ENCODE measurements around the gene KCNJ15.

KCNJ15 gene

DNA sequence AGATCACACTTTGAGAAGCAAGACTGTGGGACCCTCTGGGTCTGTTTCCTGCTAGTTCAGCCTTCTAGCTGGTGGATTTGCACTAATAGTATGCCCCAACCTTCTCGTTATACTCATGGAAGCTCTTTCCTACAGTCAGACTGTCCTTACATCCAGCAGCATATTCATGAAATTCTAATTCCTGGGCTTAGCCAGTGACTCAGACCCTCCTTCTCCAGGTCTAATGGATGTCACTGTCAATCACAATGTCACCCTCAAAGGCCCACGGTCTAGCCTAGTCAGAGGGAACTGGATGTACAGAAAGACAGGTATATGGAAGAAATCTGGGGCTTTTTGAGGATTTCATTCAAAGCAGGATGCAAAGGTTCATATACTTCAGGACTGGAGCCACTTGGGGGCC lies 72.4 kb downstream of the KCNJ15 start:
- no peak for DNase-seq

DNA sequence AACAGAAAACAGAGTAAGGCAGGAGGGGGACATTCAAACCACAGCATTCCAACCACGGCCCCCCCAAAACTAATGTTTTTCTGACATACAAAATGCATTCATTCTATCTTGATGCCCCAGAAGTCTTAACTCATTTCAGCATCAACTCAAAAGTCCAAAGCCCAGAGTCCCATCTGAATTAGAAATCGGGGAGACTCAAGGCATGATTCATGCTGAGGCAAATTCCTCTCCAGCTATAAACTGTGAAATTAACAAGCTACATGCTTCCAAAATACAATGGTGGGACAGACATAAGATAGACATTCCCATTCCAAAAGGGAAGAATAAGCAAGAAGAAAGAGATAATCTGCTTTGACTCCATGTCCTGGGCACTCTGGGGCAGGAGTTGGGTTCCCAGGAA lies 73.9 kb downstream of the KCNJ15 start:
- no peak for DNase-seq

DNA sequence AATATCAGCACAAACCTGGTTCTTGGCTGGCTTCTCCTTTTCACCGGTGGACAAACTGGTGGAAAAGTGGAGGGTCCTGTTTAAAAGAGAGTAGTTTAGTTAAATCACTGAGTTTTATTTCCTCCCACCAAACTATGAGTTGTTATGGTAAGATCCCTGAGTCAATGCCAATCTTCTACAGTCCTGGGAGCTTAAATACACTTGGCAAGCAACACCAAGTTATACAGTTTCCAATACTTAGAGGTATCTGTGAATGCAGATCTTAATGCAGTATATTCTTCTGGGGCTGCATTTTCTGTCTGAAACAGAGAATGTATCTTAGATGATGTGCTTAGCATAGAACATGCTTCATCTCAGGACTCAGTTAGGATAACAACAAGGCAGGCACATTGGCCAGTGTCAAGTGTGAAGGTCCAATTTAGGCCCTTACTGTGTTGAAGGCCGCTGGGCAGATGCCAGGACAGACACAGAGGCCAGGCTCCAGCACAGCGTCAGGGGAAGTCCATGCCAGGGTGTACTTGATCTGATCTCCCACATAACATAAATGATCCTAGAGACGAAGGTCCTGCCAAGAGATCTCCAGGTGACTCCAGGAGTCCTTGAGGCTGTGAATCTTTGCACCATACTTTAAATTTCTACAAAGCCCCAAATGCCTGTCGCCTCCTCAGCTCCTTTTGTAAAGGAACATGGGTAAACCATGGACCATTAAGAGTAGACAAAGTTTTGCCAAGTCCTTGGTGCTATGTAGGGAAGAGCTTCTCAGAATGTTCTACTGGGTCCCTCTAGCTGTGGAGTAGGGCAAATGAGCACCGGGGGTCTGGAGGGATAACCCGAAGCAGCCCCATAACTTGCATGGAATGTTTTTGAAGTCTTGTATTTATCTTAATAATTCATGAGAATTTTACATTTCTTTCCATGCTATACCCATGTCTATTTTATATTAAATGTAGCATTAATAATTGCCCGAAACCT lies 76.8 kb downstream of the KCNJ15 start:
- DNase-seq: no peak

DNA sequence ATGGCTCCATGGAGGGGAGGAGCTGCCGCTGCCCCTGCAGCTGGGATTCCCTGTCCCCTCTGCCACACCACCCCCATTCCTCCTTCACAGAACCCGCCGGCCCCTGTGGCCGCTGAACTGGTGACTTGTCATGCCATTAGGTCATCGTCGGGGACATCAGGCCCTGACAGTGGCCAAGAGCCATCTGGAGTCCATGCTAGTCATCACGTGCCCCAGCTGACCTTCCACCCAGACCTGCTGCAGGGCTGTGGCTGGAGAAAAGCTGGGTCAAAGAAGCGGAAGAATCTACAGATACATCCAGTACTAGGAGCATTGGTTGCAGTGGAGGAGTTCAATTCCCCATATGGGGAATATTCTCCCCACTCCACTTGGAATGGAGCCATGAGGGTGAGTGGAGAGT lies 78.1 kb downstream of the KCNJ15 start:
- no peak for DNase-seq

DNA sequence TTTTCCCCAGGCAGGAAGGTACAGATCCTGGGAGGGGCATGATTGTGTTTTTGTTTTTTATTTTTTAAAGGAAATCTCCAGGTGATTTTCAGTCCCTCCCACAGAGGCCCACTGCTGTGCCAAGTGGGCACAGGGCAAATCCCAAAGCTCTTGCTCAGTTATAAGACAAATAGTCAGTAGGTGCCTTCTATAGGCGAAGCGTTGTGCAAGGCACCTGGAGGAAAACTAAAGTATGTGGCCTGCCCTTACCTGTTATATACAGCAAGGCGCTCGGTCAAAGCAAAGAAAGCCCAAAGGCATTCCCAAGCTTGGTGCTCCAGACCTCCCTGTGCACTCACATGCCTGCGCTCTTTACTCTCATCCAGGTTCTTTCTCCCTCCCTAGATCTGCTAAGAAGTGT lies 81.0 kb downstream of the KCNJ15 start:
- DNase-seq: no peak

DNA sequence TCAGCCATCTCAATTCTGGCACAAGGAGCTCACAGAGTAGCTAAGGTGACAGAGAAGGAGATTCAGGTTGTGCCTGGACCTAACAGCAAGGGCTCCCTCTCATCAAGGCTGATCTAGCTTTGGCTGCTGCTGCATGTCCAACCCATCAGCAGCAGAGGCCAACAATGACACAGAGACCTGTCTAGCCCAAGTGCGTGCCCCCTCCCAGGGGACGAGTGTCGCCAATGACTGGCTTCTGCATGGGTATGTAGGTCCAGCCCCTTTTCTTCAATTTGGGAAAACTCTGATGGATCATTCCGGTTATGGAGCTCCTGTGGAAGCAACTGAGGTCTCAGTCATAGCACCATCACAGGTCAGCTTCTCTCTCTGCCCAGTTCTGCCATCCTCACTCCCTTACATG lies 83.3 kb downstream of the KCNJ15 start:
- no peak for DNase-seq

DNA sequence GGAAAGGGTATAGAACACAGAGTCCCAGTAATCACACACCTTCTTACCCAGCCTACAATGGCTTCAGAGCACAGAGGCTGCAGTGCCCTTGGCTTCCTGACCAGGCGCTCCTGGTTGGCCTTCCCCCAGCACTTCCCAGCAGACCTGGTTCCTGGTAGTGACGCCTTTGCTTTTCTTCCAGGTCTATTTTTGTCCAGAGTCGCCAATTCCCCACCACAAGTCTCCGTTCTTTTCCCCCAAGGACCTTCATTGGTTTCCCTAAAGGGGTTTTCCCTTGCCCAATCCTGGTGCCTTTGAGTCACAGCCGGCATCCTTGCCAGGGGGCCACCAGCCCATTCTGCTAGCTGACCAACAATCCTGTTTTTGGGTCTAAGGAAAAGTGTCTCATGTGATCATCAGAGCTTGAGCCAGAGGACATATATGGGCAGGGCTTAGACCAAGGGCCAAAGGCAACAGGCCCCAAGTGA lies 84.8 kb downstream of the KCNJ15 start:
- DNase-seq: no peak

DNA sequence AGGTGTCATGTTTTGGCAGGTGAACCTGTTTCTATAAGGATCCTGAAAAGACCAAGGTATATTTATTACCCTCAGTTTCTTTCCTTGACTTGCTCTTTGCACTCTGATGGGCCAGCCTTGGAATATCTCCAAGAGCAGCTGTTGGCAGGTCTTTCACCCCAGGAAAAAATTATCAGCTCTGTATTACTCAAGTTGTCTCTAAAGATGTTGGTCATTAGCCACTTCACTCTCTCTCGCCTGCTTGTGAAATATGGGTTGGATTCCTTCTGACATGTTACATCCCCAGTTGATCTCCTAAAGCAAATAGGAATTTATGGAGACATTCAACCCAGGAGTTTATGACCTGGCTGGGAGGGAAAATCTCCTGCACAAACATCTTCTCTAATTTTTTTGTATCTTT lies 85.9 kb downstream of the KCNJ15 start:
- no peak for DNase-seq

DNA sequence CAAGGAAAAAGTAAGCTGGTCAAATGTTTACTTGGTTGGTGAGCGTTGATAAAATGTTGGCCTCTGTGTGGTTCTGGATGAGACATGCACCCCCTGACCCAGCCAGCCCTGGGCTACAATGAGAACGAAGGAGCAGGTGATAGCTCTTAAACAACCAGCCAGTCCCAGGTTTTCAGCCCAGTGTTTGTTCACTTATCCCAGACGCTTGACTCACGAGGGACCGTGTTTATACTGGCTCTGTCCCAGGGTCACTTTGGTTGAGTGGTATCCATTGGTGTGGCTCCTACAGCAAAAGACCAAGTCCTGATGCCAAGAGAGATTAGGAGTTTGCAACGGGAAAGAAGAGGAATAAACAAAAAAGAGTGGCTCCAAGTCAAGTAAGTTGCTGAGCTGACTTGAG lies 86.9 kb downstream of the KCNJ15 start:
- DNase-seq: peak; percentile 88 to 94

DNA sequence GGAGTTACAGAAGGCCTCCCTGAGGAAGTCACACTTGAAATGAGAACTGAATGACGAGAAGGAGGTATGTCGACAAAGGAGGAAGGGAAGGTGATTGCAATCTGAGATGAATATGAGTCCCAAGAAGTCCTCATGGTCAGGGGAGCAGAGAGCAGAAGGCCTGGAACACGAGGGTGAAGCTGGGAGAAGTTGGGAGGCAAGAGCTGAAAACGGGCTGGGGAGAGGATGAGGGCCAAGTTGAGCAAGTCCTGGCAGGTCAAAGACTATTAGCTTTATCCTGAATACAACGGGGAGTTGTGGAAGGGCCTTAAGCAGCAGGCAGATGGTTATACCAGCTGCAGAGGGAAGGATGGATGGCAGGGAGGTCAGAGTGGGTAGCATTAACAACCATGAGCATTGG lies 89.5 kb downstream of the KCNJ15 start:
- peak; percentile 66 to 76 for DNase-seq

DNA sequence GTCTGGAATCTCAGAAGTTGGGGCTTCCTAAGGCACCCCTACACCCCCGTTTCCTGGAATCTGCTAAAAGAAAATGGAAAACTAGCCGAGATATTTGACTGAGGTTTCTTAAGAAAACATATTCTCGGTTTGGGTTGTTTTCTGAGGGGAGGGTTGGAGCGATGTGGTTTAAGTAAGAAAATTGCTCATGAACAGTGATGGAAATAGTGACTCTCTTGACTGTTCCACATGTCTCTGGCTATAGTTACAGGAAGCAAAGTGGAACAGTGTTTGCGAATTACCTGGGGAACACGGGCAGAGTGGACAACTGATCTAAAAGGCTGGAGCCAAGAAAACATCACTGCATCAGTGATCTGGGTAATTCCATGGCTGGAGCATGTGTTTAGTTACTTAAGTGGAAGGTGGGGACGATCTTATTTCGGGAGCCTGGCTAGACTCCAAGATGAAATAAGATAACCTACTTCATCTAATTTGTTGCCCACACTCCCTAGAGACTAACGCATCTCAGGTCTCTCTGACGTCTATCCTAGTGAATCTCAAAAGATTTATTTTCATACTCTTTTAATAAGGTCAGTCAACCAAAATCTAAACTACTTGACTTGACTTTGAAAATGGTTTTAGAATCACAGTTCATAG lies 92.4 kb downstream of the KCNJ15 start:
- DNase-seq: peak; percentile 49 to 75

DNA sequence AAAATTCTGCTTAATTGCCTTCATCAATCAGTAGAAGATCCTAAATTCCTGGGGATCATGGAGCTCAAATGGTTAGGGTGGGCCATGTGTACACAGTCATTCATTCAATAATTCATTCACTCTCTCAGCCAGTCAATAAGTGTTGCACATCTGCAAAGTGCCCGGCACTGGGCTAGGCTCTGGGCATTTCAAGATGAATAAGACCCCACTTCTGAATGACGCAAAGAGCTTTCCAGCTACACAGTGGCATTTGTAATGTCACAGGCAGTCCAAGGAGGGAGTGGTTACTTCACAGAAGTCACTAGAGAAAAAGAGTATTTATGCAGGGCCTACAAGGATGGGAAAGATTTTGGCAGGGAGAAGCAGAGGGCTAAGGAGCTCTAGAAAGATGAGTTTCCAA lies 93.2 kb downstream of the KCNJ15 start:
- no peak for DNase-seq

DNA sequence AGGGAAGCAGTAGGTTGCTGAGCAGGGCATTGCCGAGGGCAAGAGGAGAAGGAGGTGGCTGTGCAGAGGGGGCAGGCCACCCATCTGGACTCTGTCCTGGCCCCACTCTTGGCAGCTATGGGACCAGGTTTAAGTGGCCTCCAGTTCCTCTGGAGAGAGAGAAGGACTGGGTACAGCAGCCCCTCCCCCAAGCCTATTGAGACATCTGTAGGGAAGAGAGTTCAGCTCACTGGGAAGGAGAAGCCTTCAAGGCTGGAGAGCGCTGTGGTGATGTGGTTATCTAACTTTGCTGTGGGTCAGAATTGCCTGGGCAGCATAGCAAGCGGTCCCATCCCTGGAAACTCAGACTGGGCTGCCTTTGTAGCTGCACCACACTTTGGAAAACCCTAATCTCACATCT lies 93.9 kb downstream of the KCNJ15 start:
- DNase-seq: no peak

DNA sequence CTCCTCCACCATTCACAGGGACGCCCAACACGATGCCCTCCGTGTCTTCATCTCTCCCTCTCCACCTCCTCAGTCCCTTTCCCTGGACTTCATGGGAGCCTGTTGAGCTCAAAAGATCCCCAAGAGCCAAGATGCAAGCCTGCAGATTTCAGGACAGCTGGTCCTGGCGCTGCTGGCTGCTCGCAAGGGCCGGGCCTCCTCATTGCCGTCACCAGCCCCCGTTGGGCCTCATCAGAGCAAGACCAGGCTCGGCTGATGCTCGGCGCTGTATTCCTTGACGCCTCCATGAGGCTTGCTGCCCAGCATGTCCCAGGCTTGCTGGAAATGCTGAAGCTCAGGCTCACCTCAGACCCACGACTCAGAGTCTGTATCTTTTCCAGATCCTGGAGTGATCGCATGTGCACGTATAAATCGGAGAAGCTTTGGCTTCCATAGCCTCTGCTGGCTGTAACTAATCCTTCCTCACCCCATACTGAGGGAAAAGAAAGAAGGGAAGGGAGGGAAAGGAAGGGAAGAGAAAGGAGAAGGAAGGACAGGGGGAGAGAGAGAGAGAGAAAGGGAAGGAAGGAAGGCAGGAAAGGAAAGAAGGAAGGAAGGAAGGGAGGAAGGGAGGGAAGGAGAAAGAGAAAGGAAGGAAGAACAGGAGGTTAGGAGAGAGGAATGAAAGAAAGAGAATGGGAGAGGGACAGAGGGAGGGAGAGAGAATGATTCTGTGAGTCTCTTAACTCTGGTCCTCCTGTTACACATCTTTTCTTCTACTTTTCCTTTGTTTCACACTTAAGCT lies 94.6 kb downstream of the KCNJ15 start:
- DNase-seq: no peak

DNA sequence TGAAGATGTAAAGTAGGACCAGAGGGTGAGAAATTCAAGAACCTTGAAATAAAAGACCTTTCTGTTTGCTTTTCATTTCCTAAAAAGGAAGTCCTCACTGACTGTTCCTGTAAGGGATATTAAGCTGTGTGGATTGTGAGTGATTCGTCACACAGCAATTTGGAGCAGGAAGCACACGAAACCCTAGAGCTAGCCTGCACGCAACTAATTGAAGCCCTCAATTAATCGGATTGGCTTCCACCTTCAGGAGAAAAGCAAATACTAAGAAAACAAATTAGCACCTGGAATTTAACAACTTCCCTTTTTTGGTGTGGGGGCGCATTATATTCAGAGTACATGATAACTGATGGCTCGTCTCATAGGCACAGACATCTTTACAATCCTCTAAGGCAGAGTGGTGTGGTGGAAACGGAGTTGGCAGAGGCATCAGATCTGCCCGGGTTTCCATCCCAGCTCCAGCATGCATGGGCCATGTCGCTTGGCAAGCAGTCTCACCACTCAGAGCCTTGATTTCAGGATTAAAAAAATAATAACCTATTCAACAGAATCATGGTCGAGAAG lies 95.2 kb downstream of the KCNJ15 start:
- peak in 1 of 2 experiments; percentile 32 for DNase-seq

DNA sequence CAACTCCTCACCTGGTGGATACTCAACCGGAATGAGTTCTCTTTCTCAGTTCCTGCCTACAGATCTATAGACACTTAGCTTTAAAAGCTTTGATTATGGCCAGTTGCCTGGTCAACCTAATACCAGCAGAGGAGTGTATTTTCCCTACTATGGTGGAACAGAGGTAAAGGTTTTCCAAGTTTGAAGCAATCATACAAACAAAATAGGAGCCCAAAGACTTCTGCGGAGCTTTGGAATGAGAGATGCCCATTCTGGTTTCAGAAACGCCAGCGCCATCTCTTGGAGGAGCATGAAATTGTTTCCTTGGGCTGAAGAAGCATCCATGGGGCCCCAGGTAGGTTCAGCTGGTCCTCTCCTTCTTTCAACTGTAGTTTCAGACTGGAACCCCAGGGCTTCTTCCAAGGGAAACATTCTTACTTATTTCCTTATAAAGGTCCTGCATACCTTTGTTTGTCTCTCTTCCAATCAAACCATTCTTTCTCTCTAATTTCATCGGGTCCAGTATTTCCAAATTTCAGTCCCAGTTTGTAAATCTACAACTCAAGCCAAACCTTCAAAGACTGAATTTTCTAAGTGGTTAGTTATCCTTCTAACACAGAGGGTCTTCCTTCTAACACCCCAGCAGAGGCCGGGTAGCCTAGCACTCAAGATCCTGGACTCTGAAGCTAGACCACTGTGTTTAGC lies 95.9 kb downstream of the KCNJ15 start:
- peak; percentile 68 to 77 for DNase-seq

DNA sequence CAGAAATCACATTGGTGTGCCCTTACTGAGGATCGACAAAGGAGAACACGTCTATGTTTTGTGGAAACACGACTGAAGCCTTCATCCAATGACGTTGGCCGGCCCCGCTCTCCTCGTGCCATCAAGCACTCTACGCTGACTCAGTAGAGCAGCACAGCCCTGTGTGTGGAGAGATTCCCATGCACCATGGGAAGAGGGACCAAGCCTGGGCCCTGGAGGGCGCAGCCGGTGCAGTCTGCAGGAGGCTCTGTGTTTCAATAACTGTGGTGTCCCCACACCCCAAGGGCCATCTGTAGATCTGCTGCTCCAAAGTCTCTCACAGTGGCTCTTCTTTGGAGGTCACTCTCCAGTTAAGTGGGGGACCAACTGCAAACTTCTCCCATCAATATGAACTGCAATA lies 97.4 kb downstream of the KCNJ15 start:
- DNase-seq: no peak

DNA sequence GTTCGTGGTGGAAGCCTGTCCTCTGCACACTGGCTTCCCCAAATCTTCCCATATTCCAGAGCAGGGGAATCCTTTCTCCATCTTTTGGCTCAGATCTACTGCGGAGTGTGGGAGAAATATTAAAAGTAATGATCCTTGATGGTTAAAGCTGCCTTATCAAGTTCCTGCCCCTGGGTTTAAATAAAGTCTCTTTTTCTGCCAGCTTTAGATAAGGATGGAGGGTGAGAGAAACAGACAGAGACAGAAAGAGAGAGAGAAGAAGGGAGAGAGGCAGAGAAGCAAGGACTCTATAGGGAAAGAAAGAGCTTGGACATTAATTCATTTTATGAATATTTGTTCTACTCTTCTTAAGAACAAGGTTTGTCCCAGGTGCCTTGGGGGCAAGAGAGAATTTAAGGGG lies 98.0 kb downstream of the KCNJ15 start:
- no peak for DNase-seq

DNA sequence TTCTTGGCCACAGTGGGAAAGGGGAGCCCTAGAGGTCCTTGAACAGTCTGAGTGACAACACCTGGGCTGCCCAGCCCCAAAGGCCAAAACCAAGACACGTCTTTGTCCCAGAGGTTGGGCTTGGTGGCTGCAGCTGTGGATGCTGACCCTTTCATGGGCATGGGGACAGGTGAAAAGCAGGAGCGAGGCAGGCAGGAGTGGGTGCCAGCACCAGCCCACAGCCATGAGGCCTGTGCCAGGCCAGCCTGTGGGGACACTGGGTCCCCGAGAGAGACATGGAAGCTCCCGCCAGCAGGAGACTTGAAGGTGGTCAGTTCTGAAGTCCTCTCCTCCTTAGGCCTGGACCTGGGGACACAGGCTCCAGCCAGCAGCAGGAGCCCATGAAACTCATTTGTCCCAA lies 98.6 kb downstream of the KCNJ15 start:
- DNase-seq: no peak

DNA sequence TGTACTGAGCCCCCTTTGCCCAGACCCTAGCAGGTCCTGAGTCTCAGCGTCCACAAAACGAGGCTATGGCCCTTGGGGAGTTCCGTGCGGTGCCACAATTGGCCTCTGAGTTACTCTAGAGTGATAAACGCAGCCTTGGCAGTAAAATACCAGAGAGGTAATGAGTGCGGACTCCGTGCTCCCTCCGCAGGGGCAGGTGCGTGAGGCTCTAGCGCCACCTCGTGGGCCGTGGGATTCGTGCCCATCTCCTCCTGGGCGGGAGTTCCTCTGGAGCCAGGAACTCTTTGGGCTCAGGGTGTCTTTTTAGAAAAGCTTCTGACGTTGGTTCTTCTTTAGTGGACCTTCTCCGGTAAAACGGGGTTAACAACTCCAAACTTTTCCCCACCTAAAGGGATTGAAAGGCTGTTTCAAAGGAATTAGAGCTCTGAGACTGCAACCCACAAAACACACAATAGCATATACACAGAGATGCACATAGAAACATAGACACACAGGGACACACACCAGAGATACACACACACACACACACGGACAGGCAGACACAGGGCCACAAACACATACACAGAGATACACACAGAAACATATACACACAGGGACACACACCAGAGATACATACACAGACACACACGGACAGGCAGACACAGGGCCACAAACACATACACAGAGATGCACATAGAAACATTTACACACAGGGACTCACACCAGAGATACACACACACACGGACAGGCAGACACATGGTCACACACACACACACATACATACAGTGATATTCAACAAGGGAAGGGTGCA lies 99.4 kb downstream of the KCNJ15 start:
- peak; percentile 50 to 56 for DNase-seq
